ENCODE results near the gene DBNL. TPM values are rescaled to one million over a fixed set of nuclear protein-coding genes. Genes with fewer than 3 reads are reported as not detected.

Gene DBNL
- total RNA-seq, 3 donors from 2014 or later = 147 to 167 (median 165) TPM

GRCh38 chr7:44110719-44111635, 66.5 kb downstream of the DBNL start:
- DNase-seq (no peak), ATAC-seq (no peak)
- Mint-ChIP-seq H3K4me3 (no peak overlapping the region), H3K36me3 (ENCODE audit: insufficient read depth) (peaks cover 8% of the 10 kb centered on the region), H3K9me3 (no peaks in the 10 kb centered on the region), H3K4me1 (ENCODE audit: low read depth) (peaks cover 4% of the 10 kb centered on the region), H3K27me3 (ENCODE audit: low read depth) (peaks cover 4% of the 10 kb centered on the region)

Other genes with a start within 250 kb of the DBNL start
- gene MRPS24, start 175.2 kb upstream of the DBNL start, total RNA-seq = 100 to 1,000 TPM; 158 to 193 (median 184) TPM
- 10 to 100 TPM; 31.7 to 32.6 (median 32.5) TPM for gene URGCP, start 138.1 kb upstream of the DBNL start, total RNA-seq
- 10 to 100 TPM; 20.9 to 25.8 (median 22.7) TPM for gene UBE2D4, start 118.3 kb upstream of the DBNL start, total RNA-seq
- not detected for gene SPDYE1, start 46.8 kb upstream of the DBNL start, total RNA-seq
- under 1 TPM in 1 of 3 donors, not detected in 2; 0.24 TPM for gene PGAM2, start 20.9 kb downstream of the DBNL start, total RNA-seq
- gene POLM, start 37.8 kb downstream of the DBNL start, total RNA-seq = 10 to 100 TPM; 33.0 to 45.1 (median 37.7) TPM
- 10 to 100 TPM; 26.7 to 36.3 (median 35.7) TPM for gene AEBP1, start 59.6 kb downstream of the DBNL start, total RNA-seq
- gene POLD2, start 78.8 kb downstream of the DBNL start, total RNA-seq = 100 to 1,000 TPM; 336 to 373 (median 346) TPM
- gene MYL7, start 96.6 kb downstream of the DBNL start, total RNA-seq = under 1 TPM in 1 of 3 donors, not detected in 2; 0.55 TPM
- gene GCK, start 144.7 kb downstream of the DBNL start, total RNA-seq = 1 to 10 TPM; 1.3 to 4.3 (median 2.7) TPM
- gene YKT6, start 156.3 kb downstream of the DBNL start, total RNA-seq = 100 to 1,000 TPM; 114 to 121 (median 115) TPM